Measurements from ENCODE around the gene MPP2. TPM values are rescaled to one million over a fixed set of nuclear protein-coding genes. Genes with fewer than 3 reads are reported as not detected.
A peak's percentile ranks its signal among the peaks of the same experiment; 100 is the strongest.

MPP2 gene
- 10 to 100 TPM; 12.1 to 24.1 TPM for total RNA-seq
- polyA plus RNA-seq (ENCODE audit: insufficient read length in 2 of 2), result 10 to 100 TPM; 38.3 to 43.4 TPM
- long read RNA-seq, donor 1, full-length matches to known transcripts, result 6 of 12 reads
- long read RNA-seq, donor 1, partial matches to known transcripts, result 6 of 12 reads
- long read RNA-seq, donor 1, other reads (novel, unspliced or antisense), result 0 of 12 reads
- long read RNA-seq, donor 2, full-length matches to known transcripts, result 2 of 2 reads
- long read RNA-seq, donor 2, partial matches to known transcripts, result 0 of 2 reads
- long read RNA-seq, donor 2, other reads (novel, unspliced or antisense), result 0 of 2 reads
- long read RNA-seq, donor 3, full-length matches to known transcripts, result 4 of 4 reads
- long read RNA-seq, donor 3, partial matches to known transcripts, result 0 of 4 reads
- long read RNA-seq, donor 3, other reads (novel, unspliced or antisense), result 0 of 4 reads
- long read RNA-seq, donor 4, full-length matches to known transcripts, result 1 of 1 reads
- long read RNA-seq, donor 4, partial matches to known transcripts, result 0 of 1 reads
- long read RNA-seq, donor 4, other reads (novel, unspliced or antisense), result 0 of 1 reads

DNA sequence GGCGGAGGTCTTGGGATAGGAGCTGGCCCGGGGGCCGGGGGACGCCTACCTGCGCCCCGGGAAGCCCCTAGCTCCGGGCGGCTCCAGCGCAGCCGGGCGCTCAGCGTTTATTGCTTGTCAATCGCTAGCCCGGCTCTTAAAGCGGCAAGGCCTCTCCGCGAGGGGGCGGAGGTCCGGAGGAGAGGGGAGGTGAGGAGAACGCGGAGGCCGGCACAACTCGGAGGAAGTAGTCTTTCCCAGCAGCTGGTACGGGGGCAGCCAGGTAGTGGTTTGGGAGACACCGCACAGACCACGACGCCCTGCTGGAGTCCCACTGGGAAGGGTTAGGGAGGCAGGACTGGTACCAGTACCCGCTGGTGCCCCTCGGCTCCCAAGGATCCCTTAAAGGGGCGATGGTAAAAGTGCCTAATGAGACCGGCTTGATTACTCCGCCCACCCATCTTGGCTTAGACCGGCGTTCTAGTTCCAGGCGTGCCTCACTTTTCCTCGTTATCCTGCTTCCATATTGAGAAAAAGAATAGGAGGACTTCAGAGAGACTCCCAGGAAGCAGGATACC, at the start of gene MPP2:
MPP2 (minus strand) TSS at position 112 of the 557 bp plus-strand sequence. CDS start 3,076 bp downstream, outside the sequence.
- Histone ChIP-seq H3K4me3 (ENCODE audit: low read depth, low read length) (peak within 1 kb of the TSS; percentile 88), H3K27ac (ENCODE audit: low read depth, low read length) (peak within 1 kb of the TSS; percentile 94), H3K36me3 (ENCODE audit: control insufficient read depth, insufficient read depth, low read length) (peaks cover 13% of the 10 kb centered on the region), H3K4me1 (ENCODE audit: control insufficient read depth, insufficient read depth, low read length) (peaks cover 45% of the 10 kb centered on the region), H3K27me3 (ENCODE audit: control insufficient read depth, insufficient read depth, low read length) (peaks cover 2% of the 10 kb centered on the region), H3K9me3 (ENCODE audit: control insufficient read depth, insufficient read depth, low read length) (no peaks in the 10 kb centered on the region)
- under 1% methylated on average over 32 of the region's 36 CpGs for WGBS (ENCODE audit: insufficient coverage)
- DNase-seq (ENCODE audit: low read depth in 4 of 6, low spot score in 6 of 6), result peak; percentile 78 to 96 (median 88)

- Histone ChIP-seq H3K36me3 (ENCODE audit: control insufficient read depth, insufficient read depth, low read length) (no peaks in the 10 kb centered on the region), H3K4me3 (ENCODE audit: low read depth, low read length) (no peak overlapping the region), H3K4me1 (ENCODE audit: control insufficient read depth, insufficient read depth, low read length) (peaks cover 14% of the 10 kb centered on the region), H3K27me3 (ENCODE audit: control insufficient read depth, insufficient read depth, low read length) (peaks cover 39% of the 10 kb centered on the region), H3K27ac (ENCODE audit: low read depth, low read length) (no peak overlapping the region), H3K9me3 (ENCODE audit: control insufficient read depth, insufficient read depth, low read length) (no peaks in the 10 kb centered on the region)
- DNase-seq (ENCODE audit: low read depth in 4 of 6, low spot score in 6 of 6), result no peak
- WGBS (ENCODE audit: insufficient coverage), result 88% methylated on average over 4 of the region's 8 CpGs
Observed at GRCh38 chr17:43956222-43956621, 48.9 kb upstream of the MPP2 start.

DNA sequence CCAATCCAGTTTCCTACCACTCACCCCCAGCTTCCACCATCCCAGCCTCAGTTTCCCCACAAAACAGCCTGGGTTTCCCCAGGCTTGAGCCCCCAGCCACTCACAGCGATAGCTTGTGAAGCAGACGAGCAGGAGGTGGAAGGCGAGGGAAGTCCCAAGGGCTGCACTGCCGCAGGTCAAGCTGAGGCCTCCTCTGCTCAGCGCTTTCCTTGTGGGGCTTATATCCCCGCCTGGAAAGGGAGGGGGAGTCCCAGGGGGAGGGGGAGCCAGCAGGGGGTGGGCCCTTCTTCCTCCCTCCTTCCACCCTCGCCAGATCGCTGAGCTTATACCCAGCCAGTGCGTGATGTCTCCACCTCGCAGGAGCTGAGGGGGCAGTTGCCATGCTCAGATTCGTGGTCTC, 46.4 kb upstream of the MPP2 start, which contains the start of gene PYY:
PYY (minus strand) TSS at position 195 of the 400 bp plus-strand sequence. CDS start 457 bp downstream, outside the sequence.
- peaks cover 14% of the 10 kb centered on the region for H3K4me1 ChIP-seq (ENCODE audit: control insufficient read depth, insufficient read depth, low read length)
- H3K27ac ChIP-seq (ENCODE audit: low read depth, low read length), result no peak within 1 kb of the TSS
- WGBS (ENCODE audit: insufficient coverage), result 41% methylated on average over 7 of the region's 11 CpGs
- H3K4me3 ChIP-seq (ENCODE audit: low read depth, low read length), result no peak within 1 kb of the TSS
- H3K9me3 ChIP-seq (ENCODE audit: control insufficient read depth, insufficient read depth, low read length), result no peaks in the 10 kb centered on the region
- H3K27me3 ChIP-seq (ENCODE audit: control insufficient read depth, insufficient read depth, low read length), result peaks cover 50% of the 10 kb centered on the region
- no peak for DNase-seq (ENCODE audit: low read depth in 4 of 6, low spot score in 6 of 6)
- H3K36me3 ChIP-seq (ENCODE audit: control insufficient read depth, insufficient read depth, low read length), result no peaks in the 10 kb centered on the region

GRCh38 chr17:43952724-43953666, 45.7 kb upstream of the MPP2 start:
- Histone ChIP-seq H3K4me1 (ENCODE audit: control insufficient read depth, insufficient read depth, low read length) (peaks cover 14% of the 10 kb centered on the region), H3K36me3 (ENCODE audit: control insufficient read depth, insufficient read depth, low read length) (no peaks in the 10 kb centered on the region), H3K27ac (ENCODE audit: low read depth, low read length) (no peak overlapping the region), H3K9me3 (ENCODE audit: control insufficient read depth, insufficient read depth, low read length) (no peaks in the 10 kb centered on the region), H3K27me3 (ENCODE audit: control insufficient read depth, insufficient read depth, low read length) (peaks cover 50% of the 10 kb centered on the region), H3K4me3 (ENCODE audit: low read depth, low read length) (no peak overlapping the region)
- DNase-seq (ENCODE audit: low read depth in 4 of 6, low spot score in 6 of 6), result no peak
- 3% methylated on average over 82 of the region's 82 CpGs for WGBS (ENCODE audit: insufficient coverage)

DNA sequence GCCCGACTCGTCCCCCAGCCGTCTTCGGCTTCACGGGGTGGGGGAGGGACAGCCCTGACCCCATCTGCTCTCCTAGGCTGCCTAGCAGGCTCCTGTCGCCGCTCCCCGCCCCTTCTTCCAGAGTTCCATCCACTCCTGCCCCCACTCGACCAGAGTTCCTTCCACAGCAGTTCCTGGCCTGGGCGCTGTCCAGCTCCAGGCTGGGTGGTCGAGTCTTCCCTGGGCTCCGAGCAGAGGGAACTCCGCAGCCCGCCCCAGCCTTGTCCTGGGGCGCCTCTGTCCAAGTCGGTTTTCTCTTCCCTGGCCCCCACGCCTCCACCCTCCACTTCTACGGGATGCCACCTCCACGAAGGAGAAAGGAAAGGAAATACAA, 45.0 kb upstream of the MPP2 start:
- peaks cover 14% of the 10 kb centered on the region for H3K4me1 ChIP-seq (ENCODE audit: control insufficient read depth, insufficient read depth, low read length)
- H3K27me3 ChIP-seq (ENCODE audit: control insufficient read depth, insufficient read depth, low read length), result peaks cover 50% of the 10 kb centered on the region
- no peak overlapping the region for H3K4me3 ChIP-seq (ENCODE audit: low read depth, low read length)
- WGBS (ENCODE audit: insufficient coverage), result 2% methylated on average over 13 of the region's 19 CpGs
- no peaks in the 10 kb centered on the region for H3K36me3 ChIP-seq (ENCODE audit: control insufficient read depth, insufficient read depth, low read length)
- no peaks in the 10 kb centered on the region for H3K9me3 ChIP-seq (ENCODE audit: control insufficient read depth, insufficient read depth, low read length)
- DNase-seq (ENCODE audit: low read depth in 4 of 6, low spot score in 6 of 6), result no peak
- no peak overlapping the region for H3K27ac ChIP-seq (ENCODE audit: low read depth, low read length)

DNA sequence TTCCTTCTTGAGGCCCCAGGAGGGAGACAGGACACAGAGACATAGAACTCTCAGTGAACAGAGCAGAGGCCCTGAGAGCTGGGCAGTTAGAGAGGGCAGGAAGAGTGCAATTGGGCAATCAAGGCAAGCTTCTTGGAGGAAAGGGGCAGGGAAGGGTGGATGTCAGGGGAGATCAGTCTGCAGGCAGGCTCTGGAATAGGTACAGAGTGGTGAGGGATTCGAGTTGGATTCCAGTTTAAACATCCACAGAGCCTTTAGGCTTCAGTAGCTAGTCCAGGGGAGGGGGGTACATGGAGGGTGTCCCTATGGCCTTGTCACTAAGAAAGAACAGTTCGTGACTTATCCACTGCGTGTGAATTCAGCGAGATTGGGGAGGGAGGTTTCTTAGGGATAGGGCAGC, 44.4 kb upstream of the MPP2 start:
- peaks cover 52% of the 10 kb centered on the region for H3K27me3 ChIP-seq (ENCODE audit: control insufficient read depth, insufficient read depth, low read length)

GRCh38 chr17:43950554-43950953, 43.2 kb upstream of the MPP2 start:
- Histone ChIP-seq H3K27me3 (ENCODE audit: control insufficient read depth, insufficient read depth, low read length) (peaks cover 52% of the 10 kb centered on the region), H3K27ac (ENCODE audit: low read depth, low read length) (no peak overlapping the region), H3K36me3 (ENCODE audit: control insufficient read depth, insufficient read depth, low read length) (no peaks in the 10 kb centered on the region), H3K4me3 (ENCODE audit: low read depth, low read length) (no peak overlapping the region), H3K9me3 (ENCODE audit: control insufficient read depth, insufficient read depth, low read length) (no peaks in the 10 kb centered on the region), H3K4me1 (ENCODE audit: control insufficient read depth, insufficient read depth, low read length) (peaks cover 14% of the 10 kb centered on the region)
- 69% methylated on average over 1 of the region's 2 CpGs for WGBS (ENCODE audit: insufficient coverage)
- DNase-seq (ENCODE audit: low read depth in 4 of 6, low spot score in 6 of 6), result no peak

More for the DNA sequence above, 44.4 kb upstream of the MPP2 start:
- H3K27ac ChIP-seq (ENCODE audit: low read depth, low read length), result no peak overlapping the region
- H3K36me3 ChIP-seq (ENCODE audit: control insufficient read depth, insufficient read depth, low read length), result no peaks in the 10 kb centered on the region
- 100% methylated on average over 1 of the region's 4 CpGs for WGBS (ENCODE audit: insufficient coverage)
- H3K9me3 ChIP-seq (ENCODE audit: control insufficient read depth, insufficient read depth, low read length), result no peaks in the 10 kb centered on the region
- DNase-seq (ENCODE audit: low read depth in 4 of 6, low spot score in 6 of 6), result no peak
- peaks cover 14% of the 10 kb centered on the region for H3K4me1 ChIP-seq (ENCODE audit: control insufficient read depth, insufficient read depth, low read length)
- no peak overlapping the region for H3K4me3 ChIP-seq (ENCODE audit: low read depth, low read length)

DNA sequence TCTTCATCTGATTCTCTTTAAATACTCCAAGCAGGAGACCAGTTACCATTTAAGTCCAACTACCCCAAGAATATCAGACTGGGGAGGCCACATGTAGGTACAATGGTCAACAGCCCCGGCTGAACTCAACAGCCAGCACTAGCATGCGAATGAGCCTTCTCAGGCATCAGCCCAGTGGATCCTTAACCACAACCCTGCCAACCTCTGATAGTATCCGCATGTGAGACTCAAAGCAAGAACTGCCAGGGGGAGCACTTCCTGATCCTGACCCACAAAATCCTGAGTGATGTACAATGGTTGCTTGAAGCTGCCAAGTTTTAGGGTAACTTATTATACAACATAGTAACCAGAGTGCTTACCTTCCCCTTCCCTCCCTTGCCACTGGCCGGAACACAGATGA, 42.4 kb upstream of the MPP2 start:
- no peak overlapping the region for H3K4me3 ChIP-seq (ENCODE audit: low read depth, low read length)
- H3K27ac ChIP-seq (ENCODE audit: low read depth, low read length), result no peak overlapping the region
- H3K4me1 ChIP-seq (ENCODE audit: control insufficient read depth, insufficient read depth, low read length), result peaks cover 14% of the 10 kb centered on the region
- no peaks in the 10 kb centered on the region for H3K36me3 ChIP-seq (ENCODE audit: control insufficient read depth, insufficient read depth, low read length)
- DNase-seq (ENCODE audit: low read depth in 4 of 6, low spot score in 6 of 6), result no peak
- no peaks in the 10 kb centered on the region for H3K9me3 ChIP-seq (ENCODE audit: control insufficient read depth, insufficient read depth, low read length)
- peaks cover 49% of the 10 kb centered on the region for H3K27me3 ChIP-seq (ENCODE audit: control insufficient read depth, insufficient read depth, low read length)
- 64% methylated on average over 4 of the region's 4 CpGs for WGBS (ENCODE audit: insufficient coverage)

GRCh38 chr17:43946781-43947180, 39.4 kb upstream of the MPP2 start:
- H3K4me1 ChIP-seq (ENCODE audit: control insufficient read depth, insufficient read depth, low read length), result no peaks in the 10 kb centered on the region
- no peaks in the 10 kb centered on the region for H3K36me3 ChIP-seq (ENCODE audit: control insufficient read depth, insufficient read depth, low read length)
- peaks cover 19% of the 10 kb centered on the region for H3K27me3 ChIP-seq (ENCODE audit: control insufficient read depth, insufficient read depth, low read length)
- H3K27ac ChIP-seq (ENCODE audit: low read depth, low read length), result no peak overlapping the region
- no peak for DNase-seq (ENCODE audit: low read depth in 4 of 6, low spot score in 6 of 6)
- H3K9me3 ChIP-seq (ENCODE audit: control insufficient read depth, insufficient read depth, low read length), result no peaks in the 10 kb centered on the region
- no peak overlapping the region for H3K4me3 ChIP-seq (ENCODE audit: low read depth, low read length)
- no CpG with 5 or more reads among the region's 4 CpGs for WGBS (ENCODE audit: insufficient coverage)
